Heart left ventricle (tissue), 16 donors: Measurements from ENCODE around the gene ABCA13. TPM values are rescaled to one million over a fixed set of nuclear protein-coding genes. Genes with fewer than 3 reads are reported as not detected.

Experiments used
- ATAC-seq, 4 donors: fragments of 200-7000 bp; cut with Tn5 transposase; one replicate each; pipeline ENCODE4 v1.9.1; 2020 to 2022; ENCODE audit warnings: moderate library complexity in 4 of 4, mild to moderate bottlenecking in 3 of 4, moderate number of reproducible peaks in 1 of 4
- DNase-seq, 5 donors: peaks; one replicate each; pipeline ENCODE4 v3.0.0-alpha.2; 2020
- H3K27ac ChIP-seq, 12 donors: fragments of 200-600 bp; sonication (generic) in 4 of 12; one replicate each; pipeline versions ENCODE4 v1.5.0 to v1.8.0; 2016 to 2022; ENCODE audit warnings: mild to moderate bottlenecking in 2 of 12
- H3K27me3 ChIP-seq, 9 donors: fragments of 200-600 bp; sonication (generic) in 2 of 9; one replicate each; pipeline versions ENCODE4 v1.5.1 to v1.8.0; 2016 to 2022; ENCODE audit warnings: mild to moderate bottlenecking in 3 of 9
- H3K36me3 ChIP-seq, 9 donors: fragments of 200-600 bp; sonication (generic) in 2 of 9; one replicate each; pipeline versions ENCODE4 v1.5.0 to v1.8.0; 2018 to 2022; ENCODE audit warnings: mild to moderate bottlenecking in 2 of 9
- H3K4me1 ChIP-seq, 12 donors: fragments of 200-600 bp; sonication (generic) in 4 of 12; one replicate each; pipeline versions ENCODE4 v1.5.0 to v1.8.0; 2016 to 2022; ENCODE audit warnings: mild to moderate bottlenecking in 3 of 12
- H3K4me3 ChIP-seq, 12 donors: fragments of 200-600 bp; sonication (generic) in 4 of 12; one replicate each; pipeline versions ENCODE4 v1.5.0 to v1.8.0; 2017 to 2022; ENCODE audit warnings: mild to moderate bottlenecking in 9 of 12, moderate library complexity in 4 of 12
- H3K9me3 ChIP-seq, 12 donors: fragments of 200-600 bp; sonication (generic) in 4 of 12; one replicate each; pipeline versions ENCODE4 v1.5.0 to v1.8.0; 2016 to 2022; ENCODE audit warnings: mild to moderate bottlenecking in 1 of 12
- POLR2A ChIP-seq, 2 donors: fragments of 450-650 bp; IDR thresholded peaks; one replicate each; pipeline ENCODE4 v1.6.1; 2017; ENCODE audit warnings: antibody characterized with exemption in 2 of 2, mild to moderate bottlenecking in 2 of 2, moderate library complexity in 2 of 2
- WGBS, 4 donors: extraction: QIAGEN DNeasy Blood & Tissue Kit in 2 of 4; methylation state at CpG; one replicate each; pipeline versions ENCODE4 v1.1.5 to v1.1.7; 2013 to 2018; 5-methylcytosine and 5-hydroxymethylcytosine counted together
- intact Hi-C, 10 donors: fragments of 100-400 bp; cut with DNase I; formaldehyde crosslinking; loops; one replicate each; pipeline versions ENCODE4 v1.11.1 to v1.14.2; 2022
- polyA plus RNA-seq, 2 donors: library from polyadenylated mRNA; stranded (reverse); fragments of 200-250 nt; gene quantifications; one replicate each; pipeline ENCODE4 v1.2.3, GENCODE V29; 2013
- total RNA-seq, 9 donors: library from RNA; depleted of rRNA in 2 of 9; stranded (reverse); fragments of >200 nt in 2 of 9; fragmentation: NEBNext Ultra II Directional in 3 of 9; extraction: Animal tissue kit (Norgen Biotek cat#: 25700) in 3 of 9; gene quantifications; one replicate each; pipeline versions ENCODE4 v1.1.0 to v1.2.4, GENCODE V29; 2016 to 2023
- TF ChIP-seq, protein P1 (sequence below), 12 donors: fragments of 200-600 bp; sonication (generic) in 4 of 12; IDR thresholded peaks; one replicate each; pipeline versions ENCODE4 v1.5.0 to v1.8.0; 2018 to 2022; ENCODE audit warnings: antibody characterized with exemption in 12 of 12, mild to moderate bottlenecking in 5 of 12
- donor health status: ischemic (EF 13 %, LVEDD 7.1; RV severe dilation, severe dysfunction).
- donor health status: healthy with polysubstance abuse.
- donor health status: DM: no; HTN: yes; CAD: no.
- donor health status: DM: no; HTN: no; CAD: no.
- donor health status: ischemic (EF 25% LVEDD 6.9; RV normal size, moderate dysfunction).
- donor health status: ischemic (EF 25% LVEDD 5.7; RV mildly dilated, moderate dysfunction).
- donor health status: healthy.
- donor health status: DM: yes; HTN: yes; CAD: no.
- donor health status: ischemic (EF 35%, LVEDD 5.7; RV mildly dilated, moderate dysfunction).
- donor health status: nonischemic (EF 11% LVEDD 7.7; RV severe dilation, severe dysfunction).
- donor health status: DM: yes; HTN: yes; CAD: no.
- donor health status: PGD.
- donor health status: ischemic (EF 29% LVEDD 5.4; RV normal size, mild dysfunction).
- donor health status: nonischemic (EF 23%, LVEDD 6.1; RV moderate dilation, normal function).

ABCA13 gene
- total and polyA plus RNA-seq, 11 donors, result 0.01 to 0.29 (median 0.07) TPM; not detected in 3

GRCh38 chr7:48250441-48250951, 79.2 kb downstream of the ABCA13 start:
- H3K36me3 ChIP-seq, result no peaks in the 10 kb centered on the region
- no peaks in the 10 kb centered on the region for H3K27me3 ChIP-seq
- peaks cover 0 to 12% (median 0%) of the 10 kb centered on the region in 12 donors for H3K4me1 ChIP-seq
- ATAC-seq (peak in 2 of 4 donors; percentile 46 to 48), DNase-seq (no peak)
- peaks cover 0 to 2% (median 0%) of the 10 kb centered on the region in 12 donors for H3K9me3 ChIP-seq
- intact Hi-C loops, result no loop called here
- WGBS, 4 donors, result 39 to 59% (median 56%) methylated on average over 2 of the region's 2 CpGs
- TF ChIP-seq POLR2A (IDR thresholded peaks at IDR 0.05), result no peak
- TF ChIP-seq, protein P1, sequence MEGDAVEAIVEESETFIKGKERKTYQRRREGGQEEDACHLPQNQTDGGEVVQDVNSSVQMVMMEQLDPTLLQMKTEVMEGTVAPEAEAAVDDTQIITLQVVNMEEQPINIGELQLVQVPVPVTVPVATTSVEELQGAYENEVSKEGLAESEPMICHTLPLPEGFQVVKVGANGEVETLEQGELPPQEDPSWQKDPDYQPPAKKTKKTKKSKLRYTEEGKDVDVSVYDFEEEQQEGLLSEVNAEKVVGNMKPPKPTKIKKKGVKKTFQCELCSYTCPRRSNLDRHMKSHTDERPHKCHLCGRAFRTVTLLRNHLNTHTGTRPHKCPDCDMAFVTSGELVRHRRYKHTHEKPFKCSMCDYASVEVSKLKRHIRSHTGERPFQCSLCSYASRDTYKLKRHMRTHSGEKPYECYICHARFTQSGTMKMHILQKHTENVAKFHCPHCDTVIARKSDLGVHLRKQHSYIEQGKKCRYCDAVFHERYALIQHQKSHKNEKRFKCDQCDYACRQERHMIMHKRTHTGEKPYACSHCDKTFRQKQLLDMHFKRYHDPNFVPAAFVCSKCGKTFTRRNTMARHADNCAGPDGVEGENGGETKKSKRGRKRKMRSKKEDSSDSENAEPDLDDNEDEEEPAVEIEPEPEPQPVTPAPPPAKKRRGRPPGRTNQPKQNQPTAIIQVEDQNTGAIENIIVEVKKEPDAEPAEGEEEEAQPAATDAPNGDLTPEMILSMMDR (IDR thresholded peaks at IDR 0.05), result no peak
- no peak overlapping the region for H3K27ac ChIP-seq
- H3K4me3 ChIP-seq, result no peak overlapping the region

- peaks cover 0 to 8% (median 0%) of the 10 kb centered on the region in 12 donors for H3K9me3 ChIP-seq
- H3K27ac ChIP-seq, result no peak overlapping the region
- TF ChIP-seq POLR2A (IDR thresholded peaks at IDR 0.05), result no peak
- TF ChIP-seq, protein P1 (IDR thresholded peaks at IDR 0.05), result no peak
- DNase-seq (no peak), ATAC-seq (no peak)
- intact Hi-C loops, result no loop called here
- no peaks in the 10 kb centered on the region for H3K36me3 ChIP-seq
- H3K4me1 ChIP-seq, result no peaks in the 10 kb centered on the region
- WGBS, 4 donors, result 89 to 94% (median 92%) methylated on average over 4 of the region's 4 CpGs
- H3K27me3 ChIP-seq, result no peaks in the 10 kb centered on the region
- no peak overlapping the region for H3K4me3 ChIP-seq
These were observed 80.5 kb downstream of the ABCA13 start for GRCh38 chr7:48251766-48252165.

GRCh38 chr7:48252995-48253394, 81.7 kb downstream of the ABCA13 start:
- intact Hi-C loops, result no loop called here
- ATAC-seq, result no peak
- WGBS, 4 donors, result 42 to 50% (median 46%) methylated on average over 2 of the region's 2 CpGs

GRCh38 chr7:48255046-48255445, 83.8 kb downstream of the ABCA13 start:
- no peak for DNase-seq
- Histone ChIP-seq H3K4me3 (no peak overlapping the region), H3K36me3 (no peaks in the 10 kb centered on the region), H3K9me3 (peaks cover 0 to 13% (median 0%) of the 10 kb centered on the region in 12 donors), H3K27ac (no peak overlapping the region), H3K27me3 (no peaks in the 10 kb centered on the region), H3K4me1 (no peaks in the 10 kb centered on the region)
- ATAC-seq, result no peak
- no peak for TF ChIP-seq POLR2A (IDR thresholded peaks at IDR 0.05)
- TF ChIP-seq, protein P1 (IDR thresholded peaks at IDR 0.05), result no peak
- WGBS, 4 donors, result 52 to 64% (median 58%) methylated on average over 1 of the region's 1 CpG
- intact Hi-C loops, result no loop called here

More at GRCh38 chr7:48252995-48253394, 81.7 kb downstream of the ABCA13 start:
- Histone ChIP-seq H3K27me3 (no peaks in the 10 kb centered on the region), H3K9me3 (peaks cover 0 to 13% (median 0%) of the 10 kb centered on the region in 12 donors), H3K36me3 (no peaks in the 10 kb centered on the region), H3K27ac (no peak overlapping the region), H3K4me1 (no peaks in the 10 kb centered on the region), H3K4me3 (no peak overlapping the region)
- TF ChIP-seq, protein P1 (IDR thresholded peaks at IDR 0.05), result no peak
- TF ChIP-seq POLR2A (IDR thresholded peaks at IDR 0.05), result no peak
- no peak for DNase-seq
